ENCODE data around the gene SEMA7A. TPM values are rescaled to one million over a fixed set of nuclear protein-coding genes. Genes with fewer than 3 reads are reported as not detected.

SEMA7A gene
- total and polyA plus RNA-seq, 2 of the 4 experiments (the other 2 are of a cell fraction), result 30.5 to 87.3 TPM

GRCh38 chr15:74464897-74465296 is 31.1 kb upstream of the SEMA7A start:
- Histone ChIP-seq H2BK5ac (ENCODE audit: low read depth, low read length, poor library complexity, severe bottlenecking) (no peak overlapping the region), H3K4me3 (ENCODE audit: insufficient read depth, low read depth, low read length) (no peak overlapping the region), H3K23ac (ENCODE audit: low read depth, low read length) (no peak overlapping the region), H2AFZ (replicated peaks; ENCODE audit: low read length, poor library complexity) (no peak overlapping the region), H3K27ac (ENCODE audit: insufficient read depth, low read length) (no peak overlapping the region), H3K56ac (ENCODE audit: extremely low read depth, insufficient read depth, low read length) (no peak overlapping the region), H3K79me1 (ENCODE audit: low read depth in 1 of 2, low read length in 2 of 2) (peaks cover 9 to 32% of the 10 kb centered on the region in 2 experiments), H2AK5ac (ENCODE audit: low read depth, low read length) (no peak overlapping the region), H3K14ac (replicated peaks; ENCODE audit: low read depth, low read length) (no peak overlapping the region), H3K9me1 (ENCODE audit: insufficient read depth, low read length) (no peaks in the 10 kb centered on the region), H3K18ac (ENCODE audit: low read depth, low read length) (no peak overlapping the region), H2BK15ac (ENCODE audit: low read depth, low read length) (no peak overlapping the region), H2AK9ac (replicated peaks; ENCODE audit: low read depth, low read length, poor library complexity) (no peak overlapping the region), H2BK120ac (ENCODE audit: low read depth, low read length) (no peak overlapping the region), H4K20me1 (ENCODE audit: insufficient read depth, low read length) (no peaks in the 10 kb centered on the region), H4K91ac (ENCODE audit: insufficient read depth, low read depth, low read length) (no peak overlapping the region), H3K36me3 (ENCODE audit: control insufficient read depth, insufficient read depth, low read length) (no peaks in the 10 kb centered on the region; the same call in 1 of the 2 replicates), H3K4me1 (ENCODE audit: control insufficient read depth, insufficient read depth, low read length) (peaks cover 4% of the 10 kb centered on the region; the same call in 1 of the 2 replicates), H4K8ac (ENCODE audit: low read depth in 2 of 2, low read length in 2 of 2) (no peak overlapping the region), H4K5ac (ENCODE audit: low read depth, low read length) (no peak overlapping the region), H3K27me3 (ENCODE audit: control insufficient read depth, insufficient read depth, low read length) (no peaks in the 10 kb centered on the region), H2BK20ac (ENCODE audit: low read depth, low read length) (no peak overlapping the region), H3K9ac (ENCODE audit: low read depth, low read length) (no peak overlapping the region), H3K4ac (ENCODE audit: low read depth, low read length) (no peak overlapping the region), H3K4me2 (ENCODE audit: low read depth, low read length) (no peak overlapping the region), H3K9me3 (ENCODE audit: control insufficient read depth, insufficient read depth, low read length) (no peaks in the 10 kb centered on the region)
- TF ChIP-seq FOS (IDR thresholded peaks at IDR 0.05; ENCODE audit: low read depth, low read length) (no peak), RCOR1 (IDR thresholded peaks at IDR 0.05; ENCODE audit: insufficient replicate concordance, low read length) (no peak), CHD1 (IDR thresholded peaks at IDR 0.05; ENCODE audit: low read depth, low read length) (no peak), MAFK (IDR thresholded peaks at IDR 0.05; ENCODE audit: low read depth, low read length) (no peak), SMC3 (IDR thresholded peaks at IDR 0.05; ENCODE audit: low read depth, low read length) (no peak), BHLHE40 (IDR thresholded peaks at IDR 0.05; ENCODE audit: low read depth, low read length) (no peak), POLR2A (IDR thresholded peaks at IDR 0.05; ENCODE audit: low read depth, low read length) (no peak), MAZ (IDR thresholded peaks at IDR 0.05; ENCODE audit: borderline replicate concordance, low read depth, low read length) (no peak), MXI1 (IDR thresholded peaks at IDR 0.05; ENCODE audit: borderline replicate concordance, low read depth, low read length) (no peak), USF2 (IDR thresholded peaks at IDR 0.05; ENCODE audit: low read depth, low read length) (no peak), RAD21 (IDR thresholded peaks at IDR 0.05; ENCODE audit: low read length) (no peak), NFE2L2 (IDR thresholded peaks at IDR 0.05; ENCODE audit: low read depth, low read length) (no peak), CTCF (conservative IDR thresholded peaks at IDR 0.05; ENCODE audit: low read depth, low read length) (no peak), CEBPB (IDR thresholded peaks at IDR 0.05; ENCODE audit: low read depth, low read length) (no peak)
- TF ChIP-seq, protein P1, sequence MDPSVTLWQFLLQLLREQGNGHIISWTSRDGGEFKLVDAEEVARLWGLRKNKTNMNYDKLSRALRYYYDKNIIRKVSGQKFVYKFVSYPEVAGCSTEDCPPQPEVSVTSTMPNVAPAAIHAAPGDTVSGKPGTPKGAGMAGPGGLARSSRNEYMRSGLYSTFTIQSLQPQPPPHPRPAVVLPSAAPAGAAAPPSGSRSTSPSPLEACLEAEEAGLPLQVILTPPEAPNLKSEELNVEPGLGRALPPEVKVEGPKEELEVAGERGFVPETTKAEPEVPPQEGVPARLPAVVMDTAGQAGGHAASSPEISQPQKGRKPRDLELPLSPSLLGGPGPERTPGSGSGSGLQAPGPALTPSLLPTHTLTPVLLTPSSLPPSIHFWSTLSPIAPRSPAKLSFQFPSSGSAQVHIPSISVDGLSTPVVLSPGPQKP (IDR thresholded peaks at IDR 0.05; ENCODE audit: borderline replicate concordance, low read depth, low read length), result no peak
- ChIA-PET CTCF (no interaction called here), POLR2A (ENCODE audit: unreplicated experiment) (no interaction called here)
- no TSS peak for BruUV-seq (replicated peaks)
- in situ Hi-C loops (cut with MboI; ENCODE audit: low sequenced_read_pairs) (no loop called here), dilution Hi-C loops (cut with HindIII; ENCODE audit: low sequenced_read_pairs, unreplicated experiment) (no loop called here), intact Hi-C loops (cut with micrococcal nuclease) (no loop called here)
- WGBS, 2 experiments (ENCODE audit: extremely low coverage in 2 of 2, insufficient read length in 1 of 2), result no CpG with 5 or more reads among the region's 2 CpGs
- ATAC-seq (ENCODE audit: low read depth) (no peak), DNase-seq (no peak)
